Upper lobe of left lung (tissue), 4 donors: ENCODE results near the gene KIF2A.

Source experiments
- CTCF ChIP-seq, 6 experiments: fragments of 450-650 bp in 4 of 6; fragments of 200-600 bp in 2 of 6; sonication (generic) in 2 of 6; IDR thresholded peaks; one replicate each; pipeline ENCODE4 v1.5.1; 2016 to 2019; ENCODE audit warnings: antibody characterized with exemption in 6 of 6
- EP300 ChIP-seq, 4 donors: sonication (generic); formaldehyde crosslinking; IDR thresholded peaks; one replicate each; pipeline ENCODE4 v1.5.1; 2017; ENCODE audit warnings: antibody characterized with exemption in 4 of 4, control low read depth in 2 of 4

GRCh38 chr5:62312036-62312435, 6.0 kb downstream of the KIF2A start:
- TF ChIP-seq EP300 (IDR thresholded peaks at IDR 0.05): no peak
- TF ChIP-seq CTCF (IDR thresholded peaks at IDR 0.05): no peak
